H54 (cell line): Measurements from ENCODE around the gene NDUFS6.
"Not testable (repeated sequence)": the region's sequence is repeated elsewhere in the genome, so short reads cannot be mapped to it uniquely, and the experiment has no call there.

ENCODE experiments used
- DNase-seq: peaks from one replicate; pipeline ENCODE4 v3.0.0; 2011; ENCODE audit warnings: low spot score, mixed read lengths; ENCODE audit not compliant: insufficient read length
- FAIRE-seq: peaks from 3 replicates; lab custom pipeline; 2011; peaks lifted over from hg19 to GRCh38; lab: Jason Lieb, UNC
- POLR2A ChIP-seq: IDR thresholded peaks from 2 replicates; pipeline ENCODE4 v1.6.1; 2011; ENCODE audit warnings: low read depth, mild to moderate bottlenecking, low read length

NDUFS6 gene

DNA sequence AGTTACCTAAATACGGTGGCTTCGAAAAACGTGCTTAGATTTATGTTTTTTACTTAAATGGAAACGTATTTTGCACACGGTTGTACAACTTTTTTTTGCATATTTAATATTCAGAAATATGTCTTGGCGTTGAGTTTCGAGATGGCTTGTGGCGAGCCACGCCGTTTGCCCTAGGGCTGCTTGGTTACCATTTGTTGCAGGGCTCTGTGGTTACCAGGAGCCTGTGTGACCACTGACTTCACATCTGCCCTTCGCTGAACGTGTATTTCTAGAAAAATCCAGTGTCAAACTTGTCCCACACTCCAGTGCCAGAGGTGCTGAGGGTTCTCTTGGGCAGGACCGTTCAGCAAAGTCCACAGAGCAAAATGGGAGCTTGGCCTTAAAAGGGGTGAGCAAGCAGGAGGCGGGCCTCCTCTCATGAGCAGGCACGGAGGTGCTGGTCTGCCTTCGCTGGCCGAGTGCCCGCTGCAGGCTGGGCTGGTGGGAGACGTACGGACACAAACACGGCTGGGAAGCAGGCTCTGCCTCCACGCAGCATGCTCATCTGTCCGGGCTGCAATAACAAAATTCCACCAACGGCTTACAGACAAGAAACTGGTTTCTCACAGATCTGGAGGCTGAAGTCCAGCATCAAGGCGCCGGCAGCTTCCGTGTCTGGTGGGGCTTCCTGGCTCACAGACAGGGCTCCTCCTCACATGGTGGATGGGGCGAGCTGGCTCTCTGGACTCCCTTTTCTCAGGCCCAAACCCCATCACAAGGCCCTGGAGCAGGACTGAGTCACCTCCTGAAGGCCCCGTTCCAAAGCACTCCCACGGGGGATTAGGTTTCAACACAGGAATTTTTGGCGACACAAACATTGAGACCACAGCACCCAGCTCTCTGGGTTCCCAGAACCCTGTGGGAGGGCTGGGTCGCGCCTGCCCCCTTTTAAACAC is 7.0 kb upstream of the NDUFS6 start:
- TF ChIP-seq POLR2A: no peak
- FAIRE-seq (no peak), DNase-seq (peak; percentile 40)

GRCh38 chr5:1794901-1795290 is 6.3 kb upstream of the NDUFS6 start:
- FAIRE-seq: no peak
- DNase-seq: no peak
- TF ChIP-seq POLR2A: no peak

DNA sequence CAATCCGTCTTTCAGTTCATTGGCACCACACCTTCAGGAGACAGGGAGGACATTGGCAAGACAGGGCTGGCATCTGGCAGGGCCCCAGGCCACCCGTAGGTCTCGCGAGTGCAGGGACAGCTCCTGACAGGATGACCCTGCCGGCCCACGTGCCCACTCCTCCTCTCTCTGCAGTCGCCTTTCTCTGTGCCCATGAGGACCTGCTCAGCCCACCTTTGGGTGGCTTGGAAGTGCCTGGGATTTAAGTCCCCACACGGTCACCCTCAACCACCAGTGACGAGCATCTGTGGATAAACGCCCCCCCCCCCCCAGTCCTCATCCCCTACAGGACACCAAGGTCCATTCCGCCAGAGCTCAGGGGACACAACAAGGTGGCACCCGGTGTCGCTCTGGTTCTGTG is 5.7 kb upstream of the NDUFS6 start:
- TF ChIP-seq POLR2A: no peak
- FAIRE-seq (no peak), DNase-seq (no peak)

DNA sequence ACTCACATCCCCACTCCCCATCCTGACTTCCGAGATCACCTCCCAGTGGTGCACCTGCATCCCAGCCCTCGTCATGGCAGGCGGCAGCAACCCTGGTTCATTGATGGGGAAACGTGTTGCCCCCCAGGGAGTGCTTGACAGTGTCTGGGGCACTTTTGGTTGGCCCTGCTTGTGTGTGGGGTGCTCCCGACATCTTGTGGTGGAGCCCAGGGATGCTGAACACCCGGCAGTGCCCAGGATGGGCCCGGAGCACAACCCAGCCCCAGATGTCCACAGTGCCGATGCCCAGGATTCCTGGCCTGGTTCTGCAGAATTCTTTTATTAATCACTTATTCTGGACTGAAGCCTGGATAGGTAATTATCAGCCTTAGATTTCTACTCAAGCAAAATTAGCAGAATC is 5.3 kb upstream of the NDUFS6 start:
- no peak for TF ChIP-seq POLR2A
- DNase-seq (no peak), FAIRE-seq (no peak)

DNA sequence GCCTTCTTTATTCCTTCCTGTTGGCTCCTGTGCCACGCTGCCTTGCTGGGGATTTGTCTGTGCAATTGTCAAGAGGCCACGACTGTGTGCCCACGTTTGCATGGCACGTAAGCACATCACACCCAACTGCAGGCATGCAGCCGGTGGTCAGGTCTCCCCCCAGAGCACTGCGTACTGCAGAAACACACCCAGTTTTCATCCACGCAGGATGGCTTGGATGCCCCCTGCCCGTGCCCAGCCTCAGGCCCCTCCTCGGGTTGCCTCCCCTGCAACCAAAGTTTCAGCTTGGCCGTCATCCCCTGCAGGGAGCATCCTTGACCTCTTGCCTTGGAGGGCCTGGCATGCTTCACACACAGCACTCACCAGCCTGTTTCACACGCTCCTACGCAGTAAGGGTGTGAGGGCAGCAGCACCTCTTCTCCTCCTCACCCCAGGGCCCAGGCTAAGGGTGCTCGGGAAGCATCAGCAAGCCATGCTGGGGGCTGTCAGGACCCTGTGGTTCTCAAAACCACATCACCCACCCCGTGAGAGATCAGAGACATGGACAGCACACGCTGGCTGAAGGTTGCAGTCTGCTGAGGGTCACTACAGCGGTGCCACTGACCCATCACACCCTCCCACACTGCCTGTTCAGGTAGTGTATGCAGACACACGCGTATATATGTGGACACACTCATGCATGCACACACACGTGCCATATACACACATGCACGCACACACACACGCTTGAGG is 4.7 kb upstream of the NDUFS6 start:
- DNase-seq: no peak
- no peak for FAIRE-seq
- TF ChIP-seq POLR2A: no peak

DNA sequence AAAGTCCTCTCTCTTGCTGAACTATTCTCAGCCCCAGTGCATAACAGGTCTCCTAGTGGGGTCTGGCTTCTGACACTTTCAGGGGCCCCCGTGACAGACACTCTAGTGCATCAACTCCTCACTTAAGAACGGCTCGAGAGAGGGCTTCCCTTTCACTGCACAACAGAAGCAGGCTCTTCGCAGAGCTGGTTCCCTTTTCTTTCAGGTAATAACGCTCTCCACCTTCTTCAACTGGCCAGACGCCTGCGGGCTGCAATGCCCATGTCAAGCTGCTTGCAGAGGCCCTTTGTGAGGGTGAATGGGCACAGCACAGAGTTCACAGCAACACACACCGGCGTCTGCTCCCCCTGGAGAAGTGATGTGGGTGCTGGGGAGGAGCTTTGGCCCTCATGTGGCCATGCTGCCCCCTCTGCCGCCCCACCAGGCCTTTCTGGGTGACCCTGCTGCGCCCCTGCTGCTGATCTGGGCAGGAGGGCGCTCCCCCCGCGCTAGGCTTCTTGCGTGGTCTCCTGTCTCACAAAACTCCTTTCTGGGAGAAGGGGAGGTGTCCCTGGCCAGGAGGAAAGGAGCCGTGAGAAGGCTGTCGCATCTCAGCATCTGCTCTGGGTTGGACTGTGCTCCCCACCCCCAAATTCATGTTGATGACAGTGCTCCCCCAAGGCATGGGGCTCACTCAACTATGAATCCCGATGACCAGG is 4.0 kb upstream of the NDUFS6 start:
- DNase-seq (no peak), FAIRE-seq (no peak)
- TF ChIP-seq POLR2A: no peak

DNA sequence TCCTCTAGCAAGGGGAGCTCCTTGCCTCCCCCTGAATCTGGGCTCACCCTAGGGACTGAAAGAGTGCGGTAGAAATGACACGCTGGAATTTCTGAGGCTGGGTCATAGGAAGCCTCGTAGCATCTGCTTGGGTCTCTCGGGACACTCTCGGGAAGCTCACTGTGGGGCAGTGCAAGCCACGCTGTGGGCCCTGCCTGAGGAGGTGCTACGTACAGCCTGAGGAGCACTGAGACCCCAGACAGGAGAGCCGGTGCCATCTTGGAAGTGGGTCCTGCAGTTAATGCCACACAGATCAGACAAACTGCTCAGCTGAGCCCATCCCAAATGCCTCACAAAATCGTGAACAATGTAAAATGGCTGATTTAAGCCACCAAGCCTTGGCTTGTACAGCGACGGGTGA is 3.4 kb upstream of the NDUFS6 start:
- TF ChIP-seq POLR2A: no peak
- no peak for DNase-seq
- FAIRE-seq: no peak

GRCh38 chr5:1798589-1798988 is 2.6 kb upstream of the NDUFS6 start:
- FAIRE-seq, DNase-seq: not testable (repeated sequence)

DNA sequence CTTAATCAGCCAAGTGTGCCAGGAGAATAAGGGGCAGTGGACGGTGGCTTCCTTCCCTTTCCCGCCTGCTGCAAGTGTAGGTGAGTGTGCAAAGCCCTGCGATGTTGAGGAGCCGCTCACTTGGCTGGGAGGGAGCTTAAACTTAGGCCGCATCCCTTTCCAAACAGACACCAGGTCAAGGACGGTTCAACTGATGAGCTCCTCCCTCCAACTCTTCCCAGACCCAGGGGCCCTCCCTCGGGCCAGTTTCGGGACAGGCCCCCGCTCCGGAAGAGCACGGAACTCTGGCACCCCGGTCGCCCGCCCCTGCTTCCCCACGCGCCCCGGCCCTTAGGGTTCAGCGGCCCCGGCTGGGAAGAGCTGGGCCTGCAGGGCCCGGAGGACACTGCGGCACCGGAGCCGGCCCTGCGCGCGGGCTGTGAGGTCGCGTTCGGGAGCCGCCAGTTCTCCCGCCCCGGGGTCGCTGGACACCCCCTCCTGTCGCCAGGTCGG is 2.1 kb upstream of the NDUFS6 start:
- DNase-seq (no peak), FAIRE-seq (no peak)
- TF ChIP-seq POLR2A: no peak

DNA sequence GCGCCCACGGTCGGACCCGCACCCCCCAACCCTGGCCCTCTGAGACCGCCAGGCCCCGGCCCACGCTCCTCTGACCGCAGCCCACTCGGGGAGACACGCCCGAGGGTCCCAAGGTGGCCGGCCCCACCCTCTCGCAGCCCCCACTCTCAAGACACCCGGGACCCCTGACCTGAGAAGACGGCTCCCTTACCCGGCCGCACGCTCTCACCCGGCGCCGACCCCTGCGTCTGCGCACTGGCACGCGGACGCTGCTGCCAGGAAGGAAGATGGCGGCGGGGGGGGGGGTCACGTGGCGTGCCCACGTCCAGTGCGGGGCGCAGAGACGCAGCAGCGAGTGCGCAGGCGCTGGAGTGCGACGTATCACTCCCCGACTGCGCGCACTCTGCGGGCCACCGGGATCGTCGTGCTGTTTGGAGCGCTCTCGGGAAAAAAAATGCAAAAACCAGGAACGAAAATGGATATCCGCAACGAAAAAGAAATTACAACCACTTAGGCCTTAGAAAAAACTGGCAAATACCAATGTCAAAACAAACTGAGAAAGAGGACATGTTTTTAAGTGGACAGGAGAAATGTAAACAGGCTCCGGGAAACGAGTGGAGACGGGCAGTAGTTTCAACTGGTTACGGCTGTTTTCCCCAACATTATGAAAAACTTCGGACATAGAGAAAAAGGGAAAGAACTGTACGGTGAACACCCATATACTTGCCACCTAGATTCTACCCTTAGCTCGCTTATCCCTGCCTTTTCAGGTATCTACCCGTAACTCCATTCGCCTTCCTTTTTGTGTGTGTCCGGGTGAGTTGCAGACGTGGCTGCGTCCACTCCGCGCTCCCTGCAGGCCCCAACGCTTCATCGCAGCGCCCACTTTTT is 1.4 kb upstream of the NDUFS6 start, which contains the start of gene MRPL36:
Gene MRPL36, minus strand, starts transcription at position 236 of the 870 bp plus-strand sequence. CDS start 902 bp downstream, outside the sequence.
- DNase-seq (peak; percentile 90), FAIRE-seq (no peak)
- peak; percentile 80 for TF ChIP-seq POLR2A

GRCh38 chr5:1800472-1801221 is 560 bp upstream of the NDUFS6 start:
- FAIRE-seq: no peak
- TF ChIP-seq POLR2A: no peak
- DNase-seq: no peak

DNA sequence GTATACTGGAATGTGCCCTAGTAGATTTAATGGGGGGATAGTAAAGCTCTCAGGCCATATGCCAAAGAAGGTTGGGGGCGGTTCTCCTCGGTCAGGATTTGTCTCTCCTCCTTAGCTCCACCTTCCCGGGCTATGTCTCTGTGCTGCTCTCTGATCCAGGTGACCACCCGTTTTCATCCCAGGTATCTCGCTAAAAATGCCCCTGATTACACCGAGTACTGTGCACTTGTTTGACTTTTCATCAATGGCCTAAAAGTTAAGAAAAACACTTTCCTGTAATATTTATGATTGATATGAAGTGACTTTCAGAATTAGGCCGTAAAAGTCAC is 724 bp downstream of the NDUFS6 start:
- DNase-seq (no peak), FAIRE-seq (no peak)
- no peak for TF ChIP-seq POLR2A

DNA sequence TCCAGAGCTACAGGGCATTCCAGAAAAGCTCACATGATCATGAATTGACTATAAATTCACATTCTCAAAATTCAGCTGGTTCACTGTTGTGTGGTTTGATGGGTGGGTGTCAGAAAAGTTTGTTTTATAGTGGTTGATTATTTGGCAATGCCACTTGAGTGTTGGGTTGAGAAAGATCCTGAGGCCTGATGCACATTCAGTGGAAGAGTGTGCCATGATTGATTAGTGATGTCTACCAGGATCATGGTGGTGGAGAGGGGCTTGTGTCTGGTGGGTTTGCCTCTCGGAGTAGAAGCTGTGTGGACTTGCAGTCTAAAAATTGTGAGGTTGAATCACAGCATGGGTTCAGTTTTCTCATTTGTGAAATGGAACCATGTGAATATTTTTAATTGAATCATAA is 2.0 kb downstream of the NDUFS6 start:
- DNase-seq: no peak
- TF ChIP-seq POLR2A: no peak
- FAIRE-seq: no peak
